Neural progenitor cell (in vitro differentiated cells): Measurements from ENCODE around the gene RPL6. TPM values are rescaled to one million over a fixed set of nuclear protein-coding genes. Genes with fewer than 3 reads are reported as not detected.
"Not testable (repeated sequence)": the region's sequence is repeated elsewhere in the genome, so short reads cannot be mapped to it uniquely, and the experiment has no call there.

Source experiments
- DNase-seq: peaks from one replicate; pipeline ENCODE4 v3.0.0-alpha.2; 2016; ENCODE audit warnings: low spot score
- H2AFZ ChIP-seq: fragments of 200-600 bp; sonication (generic); replicated peaks from 2 replicates; pipeline ENCODE4 v1.6.1; 2016; ENCODE audit warnings: antibody characterized with exemption
- H3F3A ChIP-seq: fragments of 200-600 bp; sonication (generic); 2 replicates; pipeline ENCODE4 v1.6.1; 2016; ENCODE audit warnings: antibody characterized with exemption, low read depth
- H3K27ac ChIP-seq: fragments of 200-600 bp; sonication (generic); 2 replicates; pipeline ENCODE4 v1.5.1; 2016; ENCODE audit warnings: mild to moderate bottlenecking
- H3K27me3 ChIP-seq: fragments of 200-600 bp; sonication (generic); 2 replicates; pipeline ENCODE4 v1.6.1; 2016; ENCODE audit warnings: mild to moderate bottlenecking, moderate library complexity
- H3K36me3 ChIP-seq: fragments of 200-600 bp; sonication (generic); 2 replicates; pipeline ENCODE4 v1.5.1; 2016
- H3K4me1 ChIP-seq: fragments of 200-600 bp; sonication (generic); 2 replicates; pipeline ENCODE4 v1.6.1; 2016; ENCODE audit warnings: mixed run types
- H3K4me2 ChIP-seq: fragments of 200-600 bp; sonication (generic); 2 replicates; pipeline ENCODE4 v1.6.1; 2016
- H3K4me3 ChIP-seq: fragments of 200-600 bp; sonication (generic); 2 replicates; pipeline ENCODE4 v1.5.1; 2016
- H3K79me2 ChIP-seq: fragments of 200-600 bp; sonication (generic); 2 replicates; pipeline ENCODE4 v1.6.1; 2016; ENCODE audit warnings: low read depth
- H3K9ac ChIP-seq: fragments of 200-600 bp; sonication (generic); 2 replicates; pipeline ENCODE4 v1.6.1; 2016
- H3K9me3 ChIP-seq: fragments of 200-600 bp; sonication (generic); 2 replicates; pipeline ENCODE4 v1.5.1; 2016; ENCODE audit warnings: low read depth
- H4K20me1 ChIP-seq: fragments of 200-600 bp; sonication (generic); 2 replicates; pipeline ENCODE4 v1.6.1; 2016; ENCODE audit warnings: low read depth
- H3K27ac Mint-ChIP-seq: 3 replicates; pipeline ENCODE4 v1.8.0; 2021; ENCODE audit warnings: mixed read lengths
- H3K27me3 Mint-ChIP-seq: 2 replicates; pipeline ENCODE4 v1.8.0; 2022; ENCODE audit warnings: low read depth, mild to moderate bottlenecking, inconsistent platforms, moderate library complexity, mixed read lengths; ENCODE audit not compliant: insufficient read depth
- H3K36me3 Mint-ChIP-seq: 3 replicates; pipeline ENCODE4 v1.8.0; 2021; ENCODE audit warnings: mixed read lengths
- H3K4me1 Mint-ChIP-seq: 3 replicates; pipeline ENCODE4 v1.8.0; 2021; ENCODE audit warnings: mixed read lengths
- H3K4me3 Mint-ChIP-seq: 3 replicates; pipeline ENCODE4 v1.8.0; 2021; ENCODE audit warnings: mild to moderate bottlenecking, moderate library complexity, mixed read lengths
- H3K9me3 Mint-ChIP-seq: 3 replicates; pipeline ENCODE4 v1.8.0; 2020; ENCODE audit warnings: mixed read lengths
- EZH2 ChIP-seq: fragments of 200-600 bp; sonication (generic); IDR thresholded peaks from 2 replicates; pipeline ENCODE4 v1.6.1; 2017; ENCODE audit warnings: antibody characterized with exemption, mild to moderate bottlenecking, moderate library complexity
- EZH2phosphoT487 ChIP-seq: fragments of 200-600 bp; sonication (generic); IDR thresholded peaks from 2 replicates; pipeline ENCODE4 v1.6.1; 2017; ENCODE audit warnings: antibody characterized with exemption
- total RNA-seq: library from RNA; depleted of rRNA; stranded (reverse); fragments of >200 nt; gene quantifications from 2 replicates; pipeline ENCODE4 v1.2.3, GENCODE V29; 2015; ENCODE audit warnings: low replicate concordance
- TF ChIP-seq, protein P1 (sequence below): fragments of 200-600 bp; sonication (generic); IDR thresholded peaks from 2 replicates; pipeline ENCODE4 v1.5.1; 2017; ENCODE audit warnings: antibody characterized with exemption, mild to moderate bottlenecking

The RPL6 gene
- total RNA-seq, 1 donor from 2014 or later, result 3,685 TPM

GRCh38 chr12:112419297-112420133 is 10.1 kb upstream of the RPL6 start:
- Histone ChIP-seq H2AFZ (peak overlapping the region; percentile 96), H3K4me2 (peak overlapping the region; percentile 82), H3K27me3 (no peaks in the 10 kb centered on the region), H3K4me1 (peaks cover 6% of the 10 kb centered on the region), H3F3A (peaks cover 8% of the 10 kb centered on the region), H3K36me3 (no peaks in the 10 kb centered on the region), H3K79me2 (peaks cover 67% of the 10 kb centered on the region), H3K9me3 (no peaks in the 10 kb centered on the region), H3K4me3 (peak overlapping the region; percentile 99), H3K9ac (peak overlapping the region; percentile 91), H3K27ac (peak overlapping the region; percentile 90), H4K20me1 (peaks cover 51% of the 10 kb centered on the region)
- peak; percentile 75 for DNase-seq
- TF ChIP-seq EZH2 (no peak), EZH2phosphoT487 (no peak)
- TF ChIP-seq, protein P1, sequence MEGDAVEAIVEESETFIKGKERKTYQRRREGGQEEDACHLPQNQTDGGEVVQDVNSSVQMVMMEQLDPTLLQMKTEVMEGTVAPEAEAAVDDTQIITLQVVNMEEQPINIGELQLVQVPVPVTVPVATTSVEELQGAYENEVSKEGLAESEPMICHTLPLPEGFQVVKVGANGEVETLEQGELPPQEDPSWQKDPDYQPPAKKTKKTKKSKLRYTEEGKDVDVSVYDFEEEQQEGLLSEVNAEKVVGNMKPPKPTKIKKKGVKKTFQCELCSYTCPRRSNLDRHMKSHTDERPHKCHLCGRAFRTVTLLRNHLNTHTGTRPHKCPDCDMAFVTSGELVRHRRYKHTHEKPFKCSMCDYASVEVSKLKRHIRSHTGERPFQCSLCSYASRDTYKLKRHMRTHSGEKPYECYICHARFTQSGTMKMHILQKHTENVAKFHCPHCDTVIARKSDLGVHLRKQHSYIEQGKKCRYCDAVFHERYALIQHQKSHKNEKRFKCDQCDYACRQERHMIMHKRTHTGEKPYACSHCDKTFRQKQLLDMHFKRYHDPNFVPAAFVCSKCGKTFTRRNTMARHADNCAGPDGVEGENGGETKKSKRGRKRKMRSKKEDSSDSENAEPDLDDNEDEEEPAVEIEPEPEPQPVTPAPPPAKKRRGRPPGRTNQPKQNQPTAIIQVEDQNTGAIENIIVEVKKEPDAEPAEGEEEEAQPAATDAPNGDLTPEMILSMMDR, result peak; percentile 24
- Mint-ChIP-seq H3K27ac (peak overlapping the region; percentile 94), H3K36me3 (peaks cover 2% of the 10 kb centered on the region), H3K4me3 (peak overlapping the region; percentile 98), H3K4me1 (peaks cover 15% of the 10 kb centered on the region), H3K9me3 (no peaks in the 10 kb centered on the region), H3K27me3 (peaks cover 6% of the 10 kb centered on the region)

GRCh38 chr12:112418608-112419296 is 9.3 kb upstream of the RPL6 start, which contains the start of gene PTPN11:
Gene PTPN11 (plus strand): TSS chr12:112418947. CDS start chr12:112419112, 165 bp downstream.
- Histone ChIP-seq H3K27ac (peak within 1 kb of the TSS; percentile 90), H3K4me3 (peak within 1 kb of the TSS; percentile 99), H2AFZ (peak within 1 kb of the TSS; percentile 96), H3K79me2 (peaks cover 59% of the 10 kb centered on the region), H3K9ac (peak within 1 kb of the TSS; percentile 91), H3K9me3 (no peaks in the 10 kb centered on the region), H3K36me3 (no peaks in the 10 kb centered on the region), H3F3A (peaks cover 8% of the 10 kb centered on the region), H3K4me1 (peaks cover 6% of the 10 kb centered on the region), H3K4me2 (peak within 1 kb of the TSS; percentile 82), H4K20me1 (peaks cover 43% of the 10 kb centered on the region), H3K27me3 (no peaks in the 10 kb centered on the region)
- Mint-ChIP-seq H3K36me3 (peaks cover 2% of the 10 kb centered on the region), H3K27ac (peak within 1 kb of the TSS; percentile 94), H3K9me3 (no peaks in the 10 kb centered on the region), H3K4me3 (peak within 1 kb of the TSS; percentile 98), H3K27me3 (peaks cover 6% of the 10 kb centered on the region), H3K4me1 (peaks cover 13% of the 10 kb centered on the region)
- TF ChIP-seq, protein P1, result peak; percentile 77
- no peak for TF ChIP-seq EZH2
- TF ChIP-seq EZH2phosphoT487, result no peak
- peak; percentile 93 for DNase-seq

DNA sequence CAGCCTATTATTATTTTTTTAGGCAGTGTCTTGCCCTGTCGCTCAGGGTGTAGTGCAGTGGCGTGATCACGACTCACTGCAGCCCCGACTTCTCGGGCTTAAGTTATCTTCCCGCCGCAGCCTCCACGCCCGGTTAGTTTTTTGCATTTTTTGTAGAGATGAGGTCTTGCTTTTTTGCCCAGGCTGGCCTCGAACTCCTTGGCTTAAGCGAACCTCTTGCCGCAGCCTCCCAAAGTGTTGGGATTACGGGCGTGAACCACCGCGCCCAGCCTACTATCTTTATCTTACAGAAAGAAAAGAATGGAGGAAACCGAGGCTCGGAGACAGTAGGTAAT is 8.8 kb upstream of the RPL6 start:
- peaks cover 6% of the 10 kb centered on the region for H3K4me1 ChIP-seq
- H3K9me3 ChIP-seq, result no peaks in the 10 kb centered on the region
- TF ChIP-seq EZH2, result no peak
- TF ChIP-seq, protein P1, result no peak
- no peak for TF ChIP-seq EZH2phosphoT487
- H3K36me3 ChIP-seq, result no peaks in the 10 kb centered on the region
- peak overlapping the region; percentile 95 for H3K4me3 Mint-ChIP-seq
- peaks cover 8% of the 10 kb centered on the region for H3F3A ChIP-seq
- H3K4me2 ChIP-seq, result peak overlapping the region; percentile 82
- H3K27ac Mint-ChIP-seq, result peak overlapping the region; percentile 87
- H4K20me1 ChIP-seq, result peaks cover 38% of the 10 kb centered on the region
- peaks cover 6% of the 10 kb centered on the region for H3K27me3 Mint-ChIP-seq
- no peak for DNase-seq
- H3K36me3 Mint-ChIP-seq, result peaks cover 2% of the 10 kb centered on the region
- H3K9me3 Mint-ChIP-seq, result no peaks in the 10 kb centered on the region
- H2AFZ ChIP-seq, result peak overlapping the region; percentile 96
- H3K9ac ChIP-seq, result peak overlapping the region; percentile 91
- peak overlapping the region; percentile 99 for H3K4me3 ChIP-seq
- H3K27me3 ChIP-seq, result no peaks in the 10 kb centered on the region
- H3K4me1 Mint-ChIP-seq, result peaks cover 13% of the 10 kb centered on the region
- peaks cover 54% of the 10 kb centered on the region for H3K79me2 ChIP-seq
- peak overlapping the region; percentile 90 for H3K27ac ChIP-seq

GRCh38 chr12:112415457-112415856 is 6.1 kb upstream of the RPL6 start:
- Histone ChIP-seq H4K20me1 (peaks cover 10% of the 10 kb centered on the region), H3K79me2 (peaks cover 26% of the 10 kb centered on the region), H3F3A (peaks cover 14% of the 10 kb centered on the region)
- not testable (repeated sequence) for H3K4me1 Mint-ChIP-seq, H3K9me3 ChIP-seq, H3K9ac ChIP-seq, H3K4me3 Mint-ChIP-seq, H3K36me3 ChIP-seq, H3K27me3 Mint-ChIP-seq, H3K4me3 ChIP-seq, DNase-seq, H3K36me3 Mint-ChIP-seq, H3K27ac ChIP-seq, H2AFZ ChIP-seq, H3K27me3 ChIP-seq, H3K4me1 ChIP-seq, H3K27ac Mint-ChIP-seq, H3K4me2 ChIP-seq, H3K9me3 Mint-ChIP-seq
